Epithelial cell of proximal tubule (primary cell): Measurements from ENCODE around the gene VPS16. TPM values are rescaled to one million over a fixed set of nuclear protein-coding genes. Genes with fewer than 3 reads are reported as not detected.
"Not testable (repeated sequence)": the region's sequence is repeated elsewhere in the genome, so short reads cannot be mapped to it uniquely, and the experiment has no call there.

Experiments used
- DNase-seq: peaks from one replicate; pipeline ENCODE4 v3.0.0-alpha.2; 2011; ENCODE audit warnings: low read depth
- H3K4me3 ChIP-seq: 2 replicates; pipeline ENCODE4 v1.5.1; 2011; ENCODE audit warnings: low read depth, mild to moderate bottlenecking, low read length
- total RNA-seq: library from RNA; depleted of rRNA; stranded (reverse); fragments of >200 nt; gene quantifications from 2 replicates; pipeline ENCODE4 v1.2.3, GENCODE V29; 2015
- TF ChIP-seq, protein P1 (sequence below): conservative IDR thresholded peaks from 2 replicates; pipeline ENCODE4 v1.5.1; 2012; ENCODE audit warnings: low read depth, mild to moderate bottlenecking, low read length

Gene VPS16
- total RNA-seq, 1 donor from 2014 or later: 18.1 TPM

DNA sequence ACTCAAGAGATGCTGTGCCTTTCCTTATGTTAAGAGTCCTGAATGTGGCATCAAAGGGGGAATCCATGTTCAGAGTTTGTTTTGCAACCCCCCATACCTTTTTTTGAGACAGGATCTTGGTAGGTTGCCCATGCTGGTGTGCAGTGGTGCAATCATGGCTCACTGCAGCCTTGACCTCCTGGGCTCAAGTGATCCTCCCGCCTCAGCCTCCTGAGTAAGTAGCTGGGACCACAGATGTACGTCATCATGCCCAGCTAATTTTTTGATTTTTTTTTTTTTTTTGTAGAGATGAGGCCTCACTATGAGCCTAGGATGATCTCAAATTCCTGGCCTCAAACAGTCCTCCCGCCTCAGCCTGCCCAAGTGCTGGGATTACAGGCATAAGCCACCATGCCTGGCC lies 49.3 kb downstream of the VPS16 start:
- TF ChIP-seq, protein P1, sequence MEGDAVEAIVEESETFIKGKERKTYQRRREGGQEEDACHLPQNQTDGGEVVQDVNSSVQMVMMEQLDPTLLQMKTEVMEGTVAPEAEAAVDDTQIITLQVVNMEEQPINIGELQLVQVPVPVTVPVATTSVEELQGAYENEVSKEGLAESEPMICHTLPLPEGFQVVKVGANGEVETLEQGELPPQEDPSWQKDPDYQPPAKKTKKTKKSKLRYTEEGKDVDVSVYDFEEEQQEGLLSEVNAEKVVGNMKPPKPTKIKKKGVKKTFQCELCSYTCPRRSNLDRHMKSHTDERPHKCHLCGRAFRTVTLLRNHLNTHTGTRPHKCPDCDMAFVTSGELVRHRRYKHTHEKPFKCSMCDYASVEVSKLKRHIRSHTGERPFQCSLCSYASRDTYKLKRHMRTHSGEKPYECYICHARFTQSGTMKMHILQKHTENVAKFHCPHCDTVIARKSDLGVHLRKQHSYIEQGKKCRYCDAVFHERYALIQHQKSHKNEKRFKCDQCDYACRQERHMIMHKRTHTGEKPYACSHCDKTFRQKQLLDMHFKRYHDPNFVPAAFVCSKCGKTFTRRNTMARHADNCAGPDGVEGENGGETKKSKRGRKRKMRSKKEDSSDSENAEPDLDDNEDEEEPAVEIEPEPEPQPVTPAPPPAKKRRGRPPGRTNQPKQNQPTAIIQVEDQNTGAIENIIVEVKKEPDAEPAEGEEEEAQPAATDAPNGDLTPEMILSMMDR: no peak
- DNase-seq: no peak
- no peak overlapping the region for H3K4me3 ChIP-seq

DNA sequence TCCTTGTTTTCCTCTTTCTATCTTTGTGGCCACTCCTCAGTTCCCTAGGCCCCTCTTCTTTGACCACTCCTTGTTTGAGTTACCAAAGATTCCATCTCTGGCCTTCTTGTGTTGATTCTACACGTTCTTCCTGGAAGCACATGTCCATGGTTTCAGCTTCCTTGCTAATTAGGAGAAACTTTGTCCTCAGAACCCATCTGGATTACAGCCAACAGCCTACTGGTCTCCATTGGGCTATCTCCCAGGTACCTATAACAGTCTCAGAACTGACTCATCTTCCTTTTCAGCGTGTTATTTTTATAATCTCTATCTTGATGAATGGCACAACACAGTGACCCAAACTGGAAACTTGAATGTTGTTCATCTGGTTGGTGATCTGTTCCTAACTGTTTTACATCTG lies 50.2 kb downstream of the VPS16 start:
- TF ChIP-seq, protein P1: no peak
- DNase-seq: no peak
- H3K4me3 ChIP-seq: no peak overlapping the region

DNA sequence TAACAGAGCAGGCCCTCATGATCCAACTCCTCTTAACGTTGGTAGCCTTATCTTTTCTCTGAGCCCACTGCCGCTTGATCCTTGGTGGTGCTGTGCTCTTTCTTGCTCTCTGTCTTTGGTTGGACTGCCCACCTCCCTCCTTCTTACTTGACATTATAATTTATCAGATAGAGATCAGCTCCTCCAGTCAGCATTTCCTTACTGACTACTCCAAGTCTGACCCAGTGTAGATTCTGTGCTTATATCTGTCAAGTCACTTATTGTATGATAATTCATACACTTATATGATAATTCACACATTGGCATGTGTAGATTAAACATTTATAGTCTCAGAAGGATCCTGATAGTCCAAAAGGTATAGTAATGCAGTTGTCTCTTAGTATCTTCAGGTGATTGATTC lies 50.8 kb downstream of the VPS16 start:
- no peak for DNase-seq
- no peak overlapping the region for H3K4me3 ChIP-seq
- TF ChIP-seq, protein P1: no peak

DNA sequence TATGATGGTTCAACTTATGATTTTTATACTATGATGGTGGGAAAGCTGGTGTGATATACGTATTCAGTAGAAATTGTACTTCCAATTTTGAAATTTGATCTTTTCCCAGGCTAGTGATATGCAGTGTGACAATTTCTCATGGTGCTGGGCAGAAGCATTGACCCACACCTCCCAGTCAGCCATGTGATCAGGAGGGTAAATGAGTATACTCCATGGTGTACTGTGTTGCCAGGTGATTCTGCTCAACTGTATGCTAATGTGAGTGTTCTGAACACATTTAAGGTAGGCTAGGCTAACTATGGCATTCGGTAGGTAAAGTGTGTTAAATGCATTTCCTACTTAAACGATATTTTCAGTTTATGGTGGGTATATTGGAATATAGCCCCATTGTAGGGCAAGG lies 51.8 kb downstream of the VPS16 start:
- TF ChIP-seq, protein P1: no peak
- DNase-seq: no peak
- H3K4me3 ChIP-seq: no peak overlapping the region

DNA sequence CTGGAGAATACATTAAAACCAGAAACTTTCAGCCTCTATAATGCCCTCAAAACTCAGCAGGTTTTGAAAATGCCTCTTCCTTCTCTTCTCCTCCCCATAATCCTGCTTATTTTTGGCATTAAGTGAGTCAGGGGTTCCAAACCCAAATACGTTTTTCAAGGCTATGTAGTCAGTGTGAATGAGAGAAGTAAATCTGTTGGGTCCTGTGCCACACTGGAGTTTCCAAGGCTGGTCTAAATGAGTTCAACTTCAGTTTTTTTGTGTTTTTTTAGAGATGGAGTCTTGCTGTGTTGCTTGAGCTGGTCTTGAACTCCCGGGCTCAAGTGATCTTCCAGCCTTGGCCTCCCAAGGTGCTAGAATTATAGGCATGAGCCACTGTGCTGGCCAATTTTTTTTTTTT lies 53.7 kb downstream of the VPS16 start:
- TF ChIP-seq, protein P1: no peak
- no peak overlapping the region for H3K4me3 ChIP-seq
- no peak for DNase-seq

DNA sequence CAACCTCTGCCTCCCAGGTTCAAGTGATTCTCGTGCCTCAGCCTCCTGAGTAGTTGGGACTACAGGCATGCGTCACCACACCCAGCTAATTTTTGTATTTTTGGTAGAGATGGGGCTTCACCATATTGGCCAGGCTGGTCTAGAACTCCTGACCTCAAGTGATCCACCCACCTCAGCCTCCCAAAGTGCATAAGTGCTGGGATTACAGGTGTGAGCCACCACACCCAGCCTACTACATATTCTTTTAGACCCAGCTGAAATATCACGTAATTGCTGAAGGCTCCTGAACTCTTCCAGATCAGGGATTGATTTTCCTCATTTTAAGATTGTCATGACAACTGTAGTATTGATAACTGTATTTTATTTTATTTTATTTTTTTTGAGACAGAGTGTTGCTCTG lies 54.6 kb downstream of the VPS16 start:
- DNase-seq, H3K4me3 ChIP-seq: not testable (repeated sequence)

DNA sequence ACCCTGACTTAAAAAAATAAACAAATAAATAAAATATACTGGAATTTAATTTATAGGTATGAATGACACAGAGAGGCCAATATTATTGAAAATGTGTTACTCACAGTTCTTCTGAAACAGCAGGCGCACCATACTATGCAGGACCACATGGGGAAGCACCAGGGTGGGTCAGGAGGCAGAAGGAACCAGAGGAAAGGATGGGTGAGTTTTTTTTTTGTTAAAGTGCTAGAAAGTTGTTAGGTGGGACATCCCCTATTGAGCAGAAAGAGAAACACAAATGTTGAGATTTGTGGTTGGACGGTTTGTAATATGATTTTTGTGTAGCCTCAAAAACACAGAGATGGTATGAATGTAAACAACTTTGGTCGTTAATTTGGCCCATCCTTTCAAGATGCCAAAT lies 58.7 kb downstream of the VPS16 start:
- H3K4me3 ChIP-seq: no peak overlapping the region
- TF ChIP-seq, protein P1: no peak
- DNase-seq: no peak
